Measurements from ENCODE around the gene TMBIM6.

Gene TMBIM6

GRCh38 chr12:49804821-49805220 is 63.5 kb downstream of the TMBIM6 start:
- no peak overlapping the region for H3K27ac ChIP-seq (ENCODE audit: extremely low read depth, low read depth, low read length)
- TF ChIP-seq ZSCAN4 (tag by site-specific recombination; IDR thresholded peaks at IDR 0.05) = no peak
- no peak for TF ChIP-seq ZNF560 (tag by site-specific recombination; IDR thresholded peaks at IDR 0.05; ENCODE audit: borderline replicate concordance)
- no peak for TF ChIP-seq ZNF548 (tag by site-specific recombination; IDR thresholded peaks at IDR 0.05)
- no peak for TF ChIP-seq ZNF707 (tag by site-specific recombination; IDR thresholded peaks at IDR 0.05)
- TF ChIP-seq ZNF792 (tag by site-specific recombination; IDR thresholded peaks at IDR 0.05) = no peak
- no peak for TF ChIP-seq PATZ1 (tag by site-specific recombination; IDR thresholded peaks at IDR 0.05)
- no peak for TF ChIP-seq HOXA7 (CRISPR knock-in tag; IDR thresholded peaks at IDR 0.05; ENCODE audit: borderline replicate concordance)
- TF ChIP-seq ZNF391 (tag by site-specific recombination; IDR thresholded peaks at IDR 0.05; ENCODE audit: borderline replicate concordance, low read depth) = no peak
- TF ChIP-seq KLF17 (tag by site-specific recombination; IDR thresholded peaks at IDR 0.05) = no peak
- no peak for TF ChIP-seq ZNF704 (tag by site-specific recombination; IDR thresholded peaks at IDR 0.05)
- no peak for TF ChIP-seq KLF1 (tag by site-specific recombination; IDR thresholded peaks at IDR 0.05)
- no peak for TF ChIP-seq PRDM10 (tag by site-specific recombination; IDR thresholded peaks at IDR 0.05)
- TF ChIP-seq ZFP3 (tag by site-specific recombination; IDR thresholded peaks at IDR 0.05; ENCODE audit: low read depth) = no peak
- ChIA-PET POLR2A (interaction anchor here (1.9 kb wide), 1 partner anchor 23 kb away, joined by 10 read pairs; the partner anchor contains the start of gene NCKAP5L), CTCF (interaction anchor here (0.6 to 1.0 kb wide), 2 partner anchors 27 to 42 kb away, joined by 3 to 8 read pairs; no protein-coding TSS in a partner anchor)
- H3K4me1 ChIP-seq (ENCODE audit: control insufficient read depth, insufficient read depth, low read length) = no peaks in the 10 kb centered on the region
- no peak overlapping the region for H3K4me3 ChIP-seq (ENCODE audit: low read depth, low read length)
- no peaks in the 10 kb centered on the region for H3K9me3 ChIP-seq (ENCODE audit: control insufficient read depth, insufficient read depth, low read depth, low read length)
- peaks cover 0 to 72% of the 10 kb centered on the region in 2 experiments; a peak in 2 of 3 replicates for H3K36me3 ChIP-seq (ENCODE audit: control insufficient read depth in 2 of 2, insufficient read depth in 1 of 2, low read length in 2 of 2)

- Histone ChIP-seq H3K36me3 (ENCODE audit: control insufficient read depth in 2 of 2, insufficient read depth in 1 of 2, low read length in 2 of 2) (peaks cover 0 to 67% of the 10 kb centered on the region in 2 experiments; a peak in 2 of 3 replicates), H3K27ac (ENCODE audit: extremely low read depth, low read depth, low read length) (no peak overlapping the region), H3K4me3 (ENCODE audit: low read depth, low read length) (no peak overlapping the region), H3K4me1 (ENCODE audit: control insufficient read depth, insufficient read depth, low read length) (no peaks in the 10 kb centered on the region), H3K9me3 (ENCODE audit: control insufficient read depth, insufficient read depth, low read depth, low read length) (no peaks in the 10 kb centered on the region)
- POLR2A ChIA-PET = interaction anchor here (1.9 kb wide), 1 partner anchor 23 kb away, joined by 10 read pairs; the partner anchor contains the start of gene NCKAP5L
- CTCF ChIA-PET = interaction anchor here (0.7 kb wide), 1 partner anchor 33 kb away, joined by 3 read pairs; no protein-coding TSS in a partner anchor
- TF ChIP-seq ZNF449 (tag by site-specific recombination; IDR thresholded peaks at IDR 0.05) (peak; percentile 59; the same call in 1 of the 2 replicates), ZNF510 (tag by site-specific recombination; IDR thresholded peaks at IDR 0.05; ENCODE audit: insufficient replicate concordance) (no peak)
Observed at GRCh38 chr12:49805409-49805808, 64.1 kb downstream of the TMBIM6 start.
